Stimulated activated CD8-positive, alpha-beta memory T cell treated with anti-CD3 and anti-CD28 coated beads, Interleukin-12 subunit alpha, Interleukin-12 subunit beta, amount 100 ng/mL, for 4 hours (primary cell): ENCODE data around the gene SERPINA1.
"Not testable (repeated sequence)": the region's sequence is repeated elsewhere in the genome, so short reads cannot be mapped to it uniquely, and the experiment has no call there.

Experiments
- DNase-seq: peaks from one replicate; pipeline ENCODE4 v3.0.0-alpha.2; 2020; ENCODE audit warnings: low read depth

SERPINA1 gene

GRCh38 chr14:94346065-94346786 is 42.2 kb downstream of the SERPINA1 start:
- DNase-seq: not testable (repeated sequence)

DNA sequence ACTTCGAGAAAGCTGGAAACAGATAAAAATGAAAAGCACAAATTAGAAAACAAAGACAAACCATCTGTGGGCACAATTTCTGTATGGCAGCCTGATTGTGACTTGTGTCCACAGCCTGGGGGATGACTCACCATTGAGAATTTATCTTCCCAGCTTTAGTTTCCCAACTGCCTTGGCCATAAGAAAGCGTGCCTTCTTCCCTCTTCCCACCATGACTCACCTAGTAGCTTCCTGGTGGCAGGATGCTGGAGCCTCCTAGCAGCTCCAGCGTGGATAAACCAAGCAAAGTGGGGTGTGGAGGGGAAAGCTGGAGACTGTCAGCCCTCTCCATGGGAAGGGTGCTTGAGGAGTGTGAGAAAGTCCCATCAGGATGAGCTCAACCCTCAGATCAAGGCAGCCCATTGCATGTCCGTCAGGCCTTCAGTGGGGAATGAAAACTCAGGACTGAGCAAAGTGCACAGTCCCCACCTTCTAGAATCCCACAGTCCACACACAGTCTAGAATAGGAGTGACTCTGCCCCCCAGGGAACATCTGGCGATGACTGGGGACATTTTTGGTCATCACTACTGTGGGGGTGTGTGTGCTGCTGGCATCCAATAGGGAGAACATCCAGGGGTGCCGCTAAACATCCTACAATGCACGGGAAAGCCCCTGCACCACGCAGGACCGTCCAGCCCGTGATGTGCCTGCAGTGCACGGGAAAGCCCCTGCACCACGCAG is 42.9 kb downstream of the SERPINA1 start:
- DNase-seq: no peak

- DNase-seq: no peak
Measured at GRCh38 chr14:94344389-94344788, 44.0 kb downstream of the SERPINA1 start.

- DNase-seq: no peak
Measured at GRCh38 chr14:94343238-94344005, 45.0 kb downstream of the SERPINA1 start.

DNA sequence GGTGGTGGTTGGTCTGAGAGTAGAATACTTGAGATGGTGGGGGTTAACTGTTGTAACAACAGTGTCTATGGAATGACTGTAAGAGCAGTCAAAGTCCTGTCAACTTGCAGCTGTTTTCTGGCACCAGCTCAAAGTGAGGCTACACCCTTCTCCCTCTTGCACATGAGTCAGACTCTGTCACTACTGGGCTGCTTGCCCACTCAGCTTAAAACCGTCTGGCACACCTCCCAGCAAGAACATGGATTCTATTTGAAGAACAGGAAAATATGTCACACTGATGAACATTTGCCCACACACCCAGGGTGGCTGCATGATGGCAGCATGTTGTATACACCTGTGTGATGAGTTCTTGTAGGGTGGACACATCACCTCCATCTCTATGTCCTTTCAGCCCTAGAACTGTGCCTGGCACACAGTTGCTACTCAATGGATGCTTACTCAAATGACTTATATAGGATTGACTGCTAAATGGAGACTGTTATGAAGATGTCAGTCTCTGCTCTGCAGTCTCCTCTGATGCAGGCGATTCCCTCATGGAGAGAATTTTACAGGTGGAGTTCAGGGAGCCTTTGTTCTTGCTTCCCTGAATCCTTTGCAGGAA is 46.0 kb downstream of the SERPINA1 start:
- no peak for DNase-seq

GRCh38 chr14:94341656-94342333 is 46.6 kb downstream of the SERPINA1 start:
- no peak for DNase-seq

DNA sequence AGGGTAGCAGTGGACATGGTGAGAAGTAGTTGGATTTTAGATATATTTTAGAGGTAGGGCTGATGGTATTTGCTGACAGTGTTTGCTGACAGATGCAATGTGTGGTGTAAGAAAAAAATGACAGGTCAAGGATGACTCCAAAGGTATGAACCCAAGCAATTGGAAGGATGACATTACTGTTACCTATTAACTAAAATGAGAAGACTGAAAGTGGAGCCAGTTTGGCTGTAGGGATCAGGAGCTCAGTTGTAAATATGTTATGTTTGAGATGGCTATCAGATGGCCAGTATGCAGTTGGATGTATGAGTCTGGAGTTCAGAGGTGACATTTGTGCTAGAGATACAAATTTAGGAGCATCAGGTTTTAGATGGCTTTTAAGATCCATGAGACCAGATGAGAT is 47.9 kb downstream of the SERPINA1 start:
- no peak for DNase-seq

DNA sequence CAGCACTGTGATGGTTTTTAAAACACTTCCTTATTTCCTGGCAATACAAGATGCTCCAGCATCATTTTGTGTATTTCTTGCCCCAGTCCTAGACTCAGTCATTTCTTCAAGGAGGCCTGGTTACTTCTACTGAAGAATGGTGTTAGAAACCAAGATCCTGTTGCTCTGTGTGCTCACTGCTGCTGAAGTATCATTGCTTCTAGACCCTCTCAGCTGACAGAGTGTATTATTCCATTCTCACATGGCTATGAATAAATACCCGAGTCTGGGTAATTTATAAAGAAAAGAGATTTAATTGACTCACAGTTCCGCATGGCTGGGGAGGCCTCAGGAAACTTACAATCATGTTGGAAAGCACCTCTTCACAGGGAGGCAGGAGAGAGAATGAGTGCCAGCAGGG is 50.4 kb downstream of the SERPINA1 start:
- no peak for DNase-seq

GRCh38 chr14:94337274-94337673 is 51.1 kb downstream of the SERPINA1 start:
- no peak for DNase-seq

- no peak for DNase-seq
Measured at GRCh38 chr14:94334872-94335271, 53.5 kb downstream of the SERPINA1 start.

GRCh38 chr14:94332587-94332986 is 55.8 kb downstream of the SERPINA1 start:
- no peak for DNase-seq

- DNase-seq: no peak
Measured at GRCh38 chr14:94332063-94332583, 56.3 kb downstream of the SERPINA1 start.

DNA sequence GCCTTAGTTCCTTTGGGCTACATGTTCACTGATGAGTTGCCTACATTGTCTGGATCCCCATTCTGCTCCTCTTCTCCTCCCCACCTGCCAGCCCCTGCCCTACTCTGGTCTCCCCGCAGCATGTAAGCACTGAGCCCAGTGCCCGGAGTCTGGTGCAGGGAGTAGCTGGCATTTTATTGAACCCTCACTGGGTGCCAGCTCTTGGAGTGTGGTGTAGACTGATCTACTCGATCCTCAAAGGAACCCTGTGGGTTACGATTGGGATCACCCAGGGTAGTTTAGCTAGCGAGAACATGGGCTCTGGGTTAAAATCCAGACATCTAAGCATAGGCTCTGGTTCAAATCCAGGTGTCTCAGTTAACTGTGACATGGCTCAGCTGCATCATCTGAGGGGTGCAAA is 56.9 kb downstream of the SERPINA1 start:
- DNase-seq: no peak

DNA sequence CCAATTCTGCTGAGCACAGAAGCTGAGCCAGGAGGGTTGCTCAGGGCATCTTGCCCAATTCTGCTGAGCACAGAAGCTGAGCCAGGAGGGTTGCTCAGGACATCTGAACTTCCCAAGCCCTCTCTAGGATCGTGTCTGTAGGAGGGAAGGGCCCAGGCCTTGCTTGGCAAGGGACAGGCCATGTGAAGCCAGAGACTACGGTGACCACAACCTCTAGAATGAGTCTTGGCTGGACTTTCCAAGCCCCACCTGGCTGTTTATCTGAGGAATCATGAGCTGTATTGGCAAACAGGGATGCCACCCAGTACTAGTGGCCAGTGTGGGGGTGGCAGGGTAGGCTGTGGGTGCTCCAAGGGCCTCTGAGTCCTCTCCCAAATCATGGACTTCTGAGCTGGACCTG is 57.5 kb downstream of the SERPINA1 start:
- no peak for DNase-seq

- no peak for DNase-seq
Measured at GRCh38 chr14:94330432-94330831, 58.0 kb downstream of the SERPINA1 start.

- no peak for DNase-seq
Measured at GRCh38 chr14:94329857-94330256, 58.5 kb downstream of the SERPINA1 start.

- DNase-seq: no peak
Measured at GRCh38 chr14:94328196-94328595, 60.2 kb downstream of the SERPINA1 start.
